Measurements from ENCODE around the gene USF1. TPM values are rescaled to one million over a fixed set of nuclear protein-coding genes. Genes with fewer than 3 reads are reported as not detected.

The USF1 gene
- total and polyA plus RNA-seq, 9 of the 15 experiments (the other 6 are each of a cell fraction or from before 2014, with no cell fraction given), result 7.4 to 60.2 (median 54.2) TPM

GRCh38 chr1:161012420-161012819, 33.4 kb downstream of the USF1 start:
- in situ Hi-C loops (cut with MboI), result no loop called here
- CTCF ChIA-PET (ENCODE audit: low intra/inter-chr PET ratio), result no interaction called here

More at GRCh38 chr1:161012420-161012819, 33.4 kb downstream of the USF1 start:
- H4K20me1 ChIP-seq (replicated peaks; ENCODE audit: control insufficient read depth, insufficient read depth, low read length), result no peaks in the 10 kb centered on the region
- peak overlapping the region; percentile 100 for H3K27ac ChIP-seq (ENCODE audit: extremely low read depth, low read depth, low read length)
- POLR2A ChIA-PET, result interaction anchor here (0.7 to 2.6 kb wide), 5 partner anchors 19 to 141 kb away, joined by 3 to 18 read pairs (median 4); partner anchors contain the start of genes UFC1 and USF1
- no peak overlapping the region for H2AFZ ChIP-seq (ENCODE audit: low read depth, low read length)
- no TSS peak for BruUV-seq (replicated peaks)
- no peaks in the 10 kb centered on the region for H3K27me3 ChIP-seq (ENCODE audit: control insufficient read depth in 2 of 2, insufficient read depth in 2 of 2, low read length in 2 of 2)
- H3K9me1 ChIP-seq (ENCODE audit: control insufficient read depth, insufficient read depth, low read length), result no peaks in the 10 kb centered on the region
- intact Hi-C loops (cut with micrococcal nuclease), result no loop called here
- peaks cover 87% of the 10 kb centered on the region for H3K79me2 ChIP-seq (ENCODE audit: control insufficient read depth, insufficient read depth, low read length)
- H3K4me3 ChIP-seq, result no peak overlapping the region
- peaks cover 44 to 49% of the 10 kb centered on the region in 2 experiments for H3K4me1 ChIP-seq (replicated peaks in 1 of 2; ENCODE audit: control insufficient read depth in 2 of 2, insufficient read depth in 2 of 2, low read length in 2 of 2)
- H3K4me2 ChIP-seq (ENCODE audit: insufficient read depth, low read length), result peak overlapping the region; percentile 88; the same call in 1 of the 2 replicates
- ATAC-seq (no peak), DNase-seq (ENCODE audit: extremely low read depth in 1 of 4, low spot score in 3 of 4) (no peak), FAIRE-seq (no peak)
- H3K36me3 ChIP-seq (ENCODE audit: control insufficient read depth, insufficient read depth, low read length), result peaks cover 9% of the 10 kb centered on the region
- H3K9ac ChIP-seq (ENCODE audit: insufficient read depth in 1 of 2, low read depth in 2 of 2, low read length in 2 of 2), result peak overlapping the region in 1 of 2 experiments; percentile 95; a peak in 2 of 4 replicates
- WGBS (ENCODE audit: insufficient coverage, low coverage, missing lambda C conversion rate), result 59% methylated on average over 3 of the region's 3 CpGs
- TF ChIP-seq SMAD1 (IDR thresholded peaks at IDR 0.05; ENCODE audit: low read depth, low read length, partially characterized antibody) (no peak), NCOA1 (IDR thresholded peaks at IDR 0.05; ENCODE audit: low read depth) (no peak), ILF3 (IDR thresholded peaks at IDR 0.05; ENCODE audit: borderline replicate concordance) (no peak), PRDM10 (IDR thresholded peaks at IDR 0.05; ENCODE audit: partially characterized antibody) (no peak), IFI16 (CRISPR knock-in tag; IDR thresholded peaks at IDR 0.05) (no peak), NEUROD1 (IDR thresholded peaks at IDR 0.05; ENCODE audit: borderline replicate concordance, low read depth, low read length, partially characterized antibody) (no peak), ZNF239 (CRISPR knock-in tag; IDR thresholded peaks at IDR 0.05) (no peak), DMBX1 (CRISPR knock-in tag; IDR thresholded peaks at IDR 0.05; ENCODE audit: borderline replicate concordance) (no peak), CEBPG (CRISPR knock-in tag; IDR thresholded peaks at IDR 0.05) (no peak), CEBPG (tag; conservative IDR thresholded peaks at IDR 0.05 in 1 of 2, IDR thresholded peaks at IDR 0.05 in 1 of 2) (no peak)
- no peaks in the 10 kb centered on the region for H3K9me3 ChIP-seq (replicated peaks; ENCODE audit: control insufficient read depth, insufficient read depth, low read depth, low read length)
